GM18507 (cell line): Measurements from ENCODE around the gene ISM2.

Experiments
- DNase-seq: peaks from one replicate; pipeline ENCODE4 v3.0.0; 2011; ENCODE audit warnings: low read depth; ENCODE audit not compliant: insufficient read length; ENCODE audit errors: extremely low spot score
- FAIRE-seq: peaks from 2 replicates; lab custom pipeline; 2011; peaks lifted over from hg19 to GRCh38; lab: Jason Lieb, UNC

ISM2 gene

GRCh38 chr14:77474479-77475177 is 24.0 kb downstream of the ISM2 start:
- FAIRE-seq = no peak
- no peak for DNase-seq

GRCh38 chr14:77473921-77474320 is 24.7 kb downstream of the ISM2 start:
- FAIRE-seq (no peak), DNase-seq (no peak)

GRCh38 chr14:77470224-77470870 is 28.3 kb downstream of the ISM2 start:
- DNase-seq = no peak
- no peak for FAIRE-seq

- DNase-seq (no peak), FAIRE-seq (no peak)
These were observed 29.1 kb downstream of the ISM2 start for GRCh38 chr14:77469539-77469938.

GRCh38 chr14:77469067-77469505 is 29.5 kb downstream of the ISM2 start:
- DNase-seq (no peak), FAIRE-seq (no peak)

GRCh38 chr14:77467801-77468200 is 30.8 kb downstream of the ISM2 start:
- no peak for DNase-seq
- FAIRE-seq = no peak

- DNase-seq = no peak
- no peak for FAIRE-seq
These were observed 39.4 kb downstream of the ISM2 start for GRCh38 chr14:77459072-77459723.

GRCh38 chr14:77458249-77458950 is 40.2 kb downstream of the ISM2 start:
- DNase-seq (no peak), FAIRE-seq (no peak)

GRCh38 chr14:77457522-77458248 is 40.9 kb downstream of the ISM2 start, which contains the start of the genes AHSA1 and VIPAS39:
Gene AHSA1 (plus strand): TSS chr14:77458093. CDS start chr14:77458190, 97 bp downstream.
Gene VIPAS39 (minus strand): TSS chr14:77457601. CDS start chr14:77454102, 3,499 bp downstream.
- FAIRE-seq (peak; percentile 97), DNase-seq (peak; percentile 78)

GRCh38 chr14:77457115-77457521 is 41.5 kb downstream of the ISM2 start:
- DNase-seq (no peak), FAIRE-seq (no peak)

GRCh38 chr14:77455966-77456640 is 42.5 kb downstream of the ISM2 start:
- DNase-seq = no peak
- FAIRE-seq = no peak

GRCh38 chr14:77442196-77442595 is 56.4 kb downstream of the ISM2 start:
- FAIRE-seq (no peak), DNase-seq (no peak)

GRCh38 chr14:77439861-77440260 is 58.8 kb downstream of the ISM2 start:
- no peak for FAIRE-seq

GRCh38 chr14:77438596-77438995 is 60.0 kb downstream of the ISM2 start:
- DNase-seq (no peak), FAIRE-seq (no peak)

More at GRCh38 chr14:77439861-77440260, 58.8 kb downstream of the ISM2 start:
- DNase-seq = no peak

- FAIRE-seq (no peak), DNase-seq (no peak)
These were observed 62.6 kb downstream of the ISM2 start for GRCh38 chr14:77436042-77436441.

- DNase-seq = no peak
- FAIRE-seq = no peak
These were observed 72.2 kb downstream of the ISM2 start for GRCh38 chr14:77426396-77426795.

GRCh38 chr14:77424862-77425261 is 73.8 kb downstream of the ISM2 start:
- FAIRE-seq (no peak), DNase-seq (no peak)
